ENCODE results near the gene MAP6. TPM values are rescaled to one million over a fixed set of nuclear protein-coding genes. Genes with fewer than 3 reads are reported as not detected.

The MAP6 gene
- total and polyA plus RNA-seq, 9 of the 15 experiments (the other 6 are each of a cell fraction or from before 2014, with no cell fraction given): not detected

DNA sequence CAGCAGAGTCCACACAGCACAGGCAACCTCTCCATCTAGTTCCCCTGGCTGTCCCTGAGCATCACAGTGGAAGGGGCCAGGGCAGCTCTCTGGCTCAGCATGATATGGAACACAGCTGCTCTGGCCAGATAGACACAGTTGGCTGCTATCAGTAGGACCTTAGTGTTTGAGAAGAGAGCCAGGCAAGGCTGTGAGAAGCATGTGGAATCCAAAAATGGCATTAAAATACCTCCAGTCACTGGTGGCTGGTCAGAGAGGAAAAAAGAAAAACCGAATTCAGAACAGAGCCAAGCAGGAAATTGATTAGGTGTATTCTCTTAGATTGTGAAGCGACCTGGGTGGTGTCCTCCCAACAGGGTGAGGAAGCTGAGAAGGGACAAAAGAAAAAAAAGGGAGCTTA lies 78.9 kb downstream of the MAP6 start (continued):
- TF ChIP-seq, protein P1, sequence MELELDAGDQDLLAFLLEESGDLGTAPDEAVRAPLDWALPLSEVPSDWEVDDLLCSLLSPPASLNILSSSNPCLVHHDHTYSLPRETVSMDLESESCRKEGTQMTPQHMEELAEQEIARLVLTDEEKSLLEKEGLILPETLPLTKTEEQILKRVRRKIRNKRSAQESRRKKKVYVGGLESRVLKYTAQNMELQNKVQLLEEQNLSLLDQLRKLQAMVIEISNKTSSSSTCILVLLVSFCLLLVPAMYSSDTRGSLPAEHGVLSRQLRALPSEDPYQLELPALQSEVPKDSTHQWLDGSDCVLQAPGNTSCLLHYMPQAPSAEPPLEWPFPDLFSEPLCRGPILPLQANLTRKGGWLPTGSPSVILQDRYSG (tag; conservative IDR thresholded peaks at IDR 0.05; ENCODE audit: low read depth): no peak
- TF ChIP-seq ZNF785 (CRISPR knock-in tag; IDR thresholded peaks at IDR 0.05) (no peak), NFE2L1 (tag; IDR thresholded peaks at IDR 0.05; ENCODE audit: borderline replicate concordance, low read depth) (no peak), RBBP5 (IDR thresholded peaks at IDR 0.05; ENCODE audit: borderline replicate concordance, insufficient read depth, low read length, poor library complexity, severe bottlenecking) (peak; percentile 56), SAFB (IDR thresholded peaks at IDR 0.05; ENCODE audit: borderline replicate concordance, low read depth, low read length) (no peak), ZC3H4 (CRISPR knock-in tag; IDR thresholded peaks at IDR 0.05; ENCODE audit: borderline replicate concordance) (no peak), L3MBTL2 (IDR thresholded peaks at IDR 0.05) (peak; percentile 65), HNRNPLL (IDR thresholded peaks at IDR 0.05; ENCODE audit: low read depth, low read length, poor library complexity, severe bottlenecking) (no peak), MCM3 (IDR thresholded peaks at IDR 0.05) (no peak), ELF1 (tag; IDR thresholded peaks at IDR 0.05) (no peak), DMBX1 (CRISPR knock-in tag; IDR thresholded peaks at IDR 0.05; ENCODE audit: borderline replicate concordance) (peak; percentile 68), NCOA1 (IDR thresholded peaks at IDR 0.05; ENCODE audit: low read depth) (peak; percentile 84), MIER1 (IDR thresholded peaks at IDR 0.05; ENCODE audit: low read depth) (no peak), FOSL1 (tag; conservative IDR thresholded peaks at IDR 0.05) (peak; percentile 44; the same call in 1 of the 2 replicates), KLF10 (CRISPR knock-in tag; IDR thresholded peaks at IDR 0.05) (no peak), KDM1A (IDR thresholded peaks at IDR 0.05) (peak; percentile 73 to 79; a peak in 3 of 4 replicates), DDX20 (tag; IDR thresholded peaks at IDR 0.05; ENCODE audit: low read depth) (no peak), STAG1 (CRISPR knock-in tag; IDR thresholded peaks at IDR 0.05; ENCODE audit: borderline replicate concordance) (no peak)
- TF ChIP-seq, protein P2, sequence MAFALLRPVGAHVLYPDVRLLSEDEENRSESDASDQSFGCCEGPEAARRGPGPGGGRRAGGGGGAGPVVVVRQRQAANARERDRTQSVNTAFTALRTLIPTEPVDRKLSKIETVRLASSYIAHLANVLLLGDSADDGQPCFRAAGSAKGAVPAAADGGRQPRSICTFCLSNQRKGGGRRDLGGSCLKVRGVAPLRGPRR (CRISPR knock-in tag; IDR thresholded peaks at IDR 0.05): no peak
- TF ChIP-seq, protein P3, sequence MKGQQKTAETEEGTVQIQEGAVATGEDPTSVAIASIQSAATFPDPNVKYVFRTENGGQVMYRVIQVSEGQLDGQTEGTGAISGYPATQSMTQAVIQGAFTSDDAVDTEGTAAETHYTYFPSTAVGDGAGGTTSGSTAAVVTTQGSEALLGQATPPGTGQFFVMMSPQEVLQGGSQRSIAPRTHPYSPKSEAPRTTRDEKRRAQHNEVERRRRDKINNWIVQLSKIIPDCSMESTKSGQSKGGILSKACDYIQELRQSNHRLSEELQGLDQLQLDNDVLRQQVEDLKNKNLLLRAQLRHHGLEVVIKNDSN (CRISPR knock-in tag; IDR thresholded peaks at IDR 0.05): no peak
- TF ChIP-seq, protein P4, sequence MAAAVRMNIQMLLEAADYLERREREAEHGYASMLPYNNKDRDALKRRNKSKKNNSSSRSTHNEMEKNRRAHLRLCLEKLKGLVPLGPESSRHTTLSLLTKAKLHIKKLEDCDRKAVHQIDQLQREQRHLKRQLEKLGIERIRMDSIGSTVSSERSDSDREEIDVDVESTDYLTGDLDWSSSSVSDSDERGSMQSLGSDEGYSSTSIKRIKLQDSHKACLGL (CRISPR knock-in tag; IDR thresholded peaks at IDR 0.05; ENCODE audit: borderline replicate concordance, poor library complexity, severe bottlenecking): no peak
- TF ChIP-seq, protein P5, sequence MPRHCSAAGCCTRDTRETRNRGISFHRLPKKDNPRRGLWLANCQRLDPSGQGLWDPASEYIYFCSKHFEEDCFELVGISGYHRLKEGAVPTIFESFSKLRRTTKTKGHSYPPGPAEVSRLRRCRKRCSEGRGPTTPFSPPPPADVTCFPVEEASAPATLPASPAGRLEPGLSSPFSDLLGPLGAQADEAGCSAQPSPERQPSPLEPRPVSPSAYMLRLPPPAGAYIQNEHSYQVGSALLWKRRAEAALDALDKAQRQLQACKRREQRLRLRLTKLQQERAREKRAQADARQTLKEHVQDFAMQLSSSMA (CRISPR knock-in tag; IDR thresholded peaks at IDR 0.05): no peak
- TF ChIP-seq, protein P6, sequence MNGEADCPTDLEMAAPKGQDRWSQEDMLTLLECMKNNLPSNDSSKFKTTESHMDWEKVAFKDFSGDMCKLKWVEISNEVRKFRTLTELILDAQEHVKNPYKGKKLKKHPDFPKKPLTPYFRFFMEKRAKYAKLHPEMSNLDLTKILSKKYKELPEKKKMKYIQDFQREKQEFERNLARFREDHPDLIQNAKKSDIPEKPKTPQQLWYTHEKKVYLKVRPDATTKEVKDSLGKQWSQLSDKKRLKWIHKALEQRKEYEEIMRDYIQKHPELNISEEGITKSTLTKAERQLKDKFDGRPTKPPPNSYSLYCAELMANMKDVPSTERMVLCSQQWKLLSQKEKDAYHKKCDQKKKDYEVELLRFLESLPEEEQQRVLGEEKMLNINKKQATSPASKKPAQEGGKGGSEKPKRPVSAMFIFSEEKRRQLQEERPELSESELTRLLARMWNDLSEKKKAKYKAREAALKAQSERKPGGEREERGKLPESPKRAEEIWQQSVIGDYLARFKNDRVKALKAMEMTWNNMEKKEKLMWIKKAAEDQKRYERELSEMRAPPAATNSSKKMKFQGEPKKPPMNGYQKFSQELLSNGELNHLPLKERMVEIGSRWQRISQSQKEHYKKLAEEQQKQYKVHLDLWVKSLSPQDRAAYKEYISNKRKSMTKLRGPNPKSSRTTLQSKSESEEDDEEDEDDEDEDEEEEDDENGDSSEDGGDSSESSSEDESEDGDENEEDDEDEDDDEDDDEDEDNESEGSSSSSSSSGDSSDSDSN (IDR thresholded peaks at IDR 0.05; ENCODE audit: borderline replicate concordance in 1 of 2, low read depth in 2 of 2, low read length in 2 of 2): peak; percentile 63 to 94; a peak in 3 of 4 replicates

Data from K562 (cell line).